Caco-2 (cell line): Measurements from ENCODE around the gene MORC3. TPM values are rescaled to one million over a fixed set of nuclear protein-coding genes. Genes with fewer than 3 reads are reported as not detected.
A peak's percentile ranks its signal among the peaks of the same experiment; 100 is the strongest.

Source experiments
- BruUV-seq: library from RNA; stranded (reverse); fragments of 400-500 nt; replicated peaks from 2 replicates; lab custom pipeline; 2021; lab: Mats Ljungman, UMichigan
- CTCF ChIA-PET: fragments of 300-600 bp; sonication (Branson Sonifier 250); formaldehyde crosslinking; loops from one replicate; lab custom pipeline; 2022; ENCODE audit warnings: antibody characterized with exemption; lab: Charles Lee
- POLR2A ChIA-PET: fragments of 300-600 bp; sonication (Branson Sonifier 250); formaldehyde crosslinking; loops from one replicate; lab custom pipeline; 2022; ENCODE audit warnings: antibody characterized with exemption; lab: Charles Lee
- DNase-seq, 2 experiments: peaks; one replicate each; pipeline versions ENCODE4 v3.0.0 to v3.0.0-alpha.2; 2020 to 2022
- H3K27me3 ChIP-seq: replicated peaks from 2 replicates; pipeline ENCODE4 v1.6.0; 2011; ENCODE audit warnings: low read length; ENCODE audit not compliant: control insufficient read depth, insufficient read depth
- H3K36me3 ChIP-seq: 2 replicates; pipeline ENCODE4 v1.5.1; 2011; ENCODE audit warnings: low read length; ENCODE audit not compliant: control insufficient read depth, insufficient read depth
- H3K4me1 ChIP-seq: fragments of 250-450 bp; sonication (Bioruptor Pico); 2 replicates; pipeline ENCODE4 v1.5.1; 2020; ENCODE audit warnings: mild to moderate bottlenecking
- H3K4me3 ChIP-seq: 2 replicates; pipeline ENCODE4 v1.5.1; 2011; ENCODE audit warnings: low read depth, mild to moderate bottlenecking, control low read depth, low read length
- H3K9me3 ChIP-seq: fragments of 250-450 bp; sonication (Bioruptor Pico); 2 replicates; pipeline ENCODE4 v1.5.1; 2020; ENCODE audit warnings: mild to moderate bottlenecking, moderate library complexity
- H3K27ac Mint-ChIP-seq: one replicate; pipeline ENCODE4 v1.8.0; 2022; ENCODE audit warnings: mixed read lengths; ENCODE audit not compliant: unreplicated experiment
- H3K27me3 Mint-ChIP-seq: one replicate; pipeline ENCODE4 v1.8.0; 2022; ENCODE audit warnings: mixed read lengths; ENCODE audit not compliant: insufficient read depth, unreplicated experiment
- H3K36me3 Mint-ChIP-seq: one replicate; pipeline ENCODE4 v1.8.0; 2022; ENCODE audit warnings: mild to moderate bottlenecking, mixed read lengths; ENCODE audit not compliant: insufficient read depth, unreplicated experiment
- H3K4me1 Mint-ChIP-seq: one replicate; pipeline ENCODE4 v1.8.0; 2022; ENCODE audit warnings: low read depth, mixed read lengths; ENCODE audit not compliant: unreplicated experiment
- H3K4me3 Mint-ChIP-seq: one replicate; pipeline ENCODE4 v1.8.0; 2022; ENCODE audit warnings: mild to moderate bottlenecking, moderate library complexity, mixed read lengths; ENCODE audit not compliant: unreplicated experiment
- H3K9me3 Mint-ChIP-seq: one replicate; pipeline ENCODE4 v1.8.0; 2022; ENCODE audit warnings: mixed read lengths; ENCODE audit not compliant: unreplicated experiment
- intact Hi-C: fragments of 100-400 bp; cut with micrococcal nuclease; formaldehyde crosslinking; loops from one replicate; pipeline ENCODE4 v1.10.0; 2022; ENCODE audit not compliant: unreplicated experiment
- total RNA-seq: library from RNA; stranded (reverse); gene quantifications from 2 replicates; pipeline ENCODE4 v1.2.3, GENCODE V29; 2022
- TF ChIP-seq, protein P1 (sequence below), 2 experiments: fragments of 200-600 bp in 1 of 2; IDR thresholded peaks; 1 replicate in 1 of 2; 2 replicates in 1 of 2; pipeline versions ENCODE4 v1.5.1 to v1.8.0; 2011 to 2022; ENCODE audit warnings: antibody characterized with exemption in 1 of 2, control low read depth in 1 of 2, inconsistent platforms in 1 of 2, low read depth in 1 of 2, low read length in 1 of 2, mild to moderate bottlenecking in 1 of 2, moderate library complexity in 1 of 2; ENCODE audit not compliant: insufficient read depth in 1 of 2, severe bottlenecking in 1 of 2, unreplicated experiment in 1 of 2

MORC3 gene
- total RNA-seq, 1 experiment from 2014 or later = 23.3 TPM

DNA sequence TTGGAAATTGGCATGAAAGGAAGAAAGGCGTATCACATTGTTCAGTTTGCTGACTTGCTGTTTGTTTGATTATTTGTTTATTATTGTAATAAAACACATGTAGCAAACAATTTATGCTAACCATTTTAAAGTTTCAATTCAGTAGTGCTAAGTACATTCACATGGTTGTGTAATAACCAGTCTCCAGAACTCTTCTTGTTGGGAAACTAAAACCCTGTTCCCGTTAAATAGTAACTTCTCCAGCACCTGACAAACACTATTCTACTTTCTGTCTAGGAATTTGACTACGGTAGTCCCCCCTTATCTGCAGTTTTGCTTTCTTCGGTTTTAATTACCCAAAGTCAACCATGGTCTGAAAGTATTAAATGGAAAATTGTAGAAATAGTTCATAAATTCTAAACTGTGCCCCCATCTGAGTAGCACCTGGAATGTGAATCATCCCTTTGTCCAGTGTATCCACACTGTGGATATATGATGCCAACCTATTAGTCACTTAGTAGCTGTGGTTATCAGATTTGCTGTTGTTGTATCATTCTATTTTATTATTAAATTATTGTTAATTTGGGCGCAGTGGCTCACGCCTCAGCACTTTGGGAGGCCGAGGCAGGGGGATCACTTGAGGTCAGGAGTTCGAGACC lies 5.5 kb downstream of the MORC3 start:
- no peak overlapping the region for H3K4me3 ChIP-seq
- Mint-ChIP-seq H3K4me1 (peaks cover 16% of the 10 kb centered on the region), H3K4me3 (no peak overlapping the region), H3K36me3 (peaks cover 59% of the 10 kb centered on the region), H3K27me3 (no peaks in the 10 kb centered on the region), H3K9me3 (no peaks in the 10 kb centered on the region), H3K27ac (no peak overlapping the region)
- H3K36me3 ChIP-seq = no peaks in the 10 kb centered on the region; the same call in 1 of the 2 replicates
- no peaks in the 10 kb centered on the region for H3K27me3 ChIP-seq
- DNase-seq = no peak
- ChIA-PET POLR2A (no interaction called here), CTCF (interaction anchor here (0.5 kb wide), 1 partner anchor 184 kb away, joined by 3 read pairs; no protein-coding TSS in a partner anchor)
- peaks cover 8% of the 10 kb centered on the region for H3K4me1 ChIP-seq
- no peaks in the 10 kb centered on the region for H3K9me3 ChIP-seq
- BruUV-seq = no TSS peak
- intact Hi-C loops = no loop called here
- TF ChIP-seq, protein P1, sequence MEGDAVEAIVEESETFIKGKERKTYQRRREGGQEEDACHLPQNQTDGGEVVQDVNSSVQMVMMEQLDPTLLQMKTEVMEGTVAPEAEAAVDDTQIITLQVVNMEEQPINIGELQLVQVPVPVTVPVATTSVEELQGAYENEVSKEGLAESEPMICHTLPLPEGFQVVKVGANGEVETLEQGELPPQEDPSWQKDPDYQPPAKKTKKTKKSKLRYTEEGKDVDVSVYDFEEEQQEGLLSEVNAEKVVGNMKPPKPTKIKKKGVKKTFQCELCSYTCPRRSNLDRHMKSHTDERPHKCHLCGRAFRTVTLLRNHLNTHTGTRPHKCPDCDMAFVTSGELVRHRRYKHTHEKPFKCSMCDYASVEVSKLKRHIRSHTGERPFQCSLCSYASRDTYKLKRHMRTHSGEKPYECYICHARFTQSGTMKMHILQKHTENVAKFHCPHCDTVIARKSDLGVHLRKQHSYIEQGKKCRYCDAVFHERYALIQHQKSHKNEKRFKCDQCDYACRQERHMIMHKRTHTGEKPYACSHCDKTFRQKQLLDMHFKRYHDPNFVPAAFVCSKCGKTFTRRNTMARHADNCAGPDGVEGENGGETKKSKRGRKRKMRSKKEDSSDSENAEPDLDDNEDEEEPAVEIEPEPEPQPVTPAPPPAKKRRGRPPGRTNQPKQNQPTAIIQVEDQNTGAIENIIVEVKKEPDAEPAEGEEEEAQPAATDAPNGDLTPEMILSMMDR (IDR thresholded peaks at IDR 0.05; ENCODE audit: insufficient read depth in 1 of 2, low read depth in 1 of 2, low read length in 1 of 2, severe bottlenecking in 1 of 2, unreplicated experiment in 1 of 2) = no peak

GRCh38 chr21:36330904-36331303 lies 10.9 kb downstream of the MORC3 start:
- Mint-ChIP-seq H3K4me3 (no peak overlapping the region), H3K9me3 (no peaks in the 10 kb centered on the region), H3K36me3 (peaks cover 64% of the 10 kb centered on the region), H3K27ac (peak overlapping the region; percentile 1), H3K27me3 (no peaks in the 10 kb centered on the region), H3K4me1 (peaks cover 12% of the 10 kb centered on the region)
- CTCF ChIA-PET = interaction anchor here (1.4 kb wide), 1 partner anchor 11 kb away, joined by 7 read pairs; the partner anchor contains the start of gene MORC3
- TF ChIP-seq, protein P1 (IDR thresholded peaks at IDR 0.05; ENCODE audit: insufficient read depth in 1 of 2, low read depth in 1 of 2, low read length in 1 of 2, severe bottlenecking in 1 of 2, unreplicated experiment in 1 of 2) = peak; percentile 77 to 81
- no TSS peak for BruUV-seq
- Histone ChIP-seq H3K9me3 (no peaks in the 10 kb centered on the region), H3K36me3 (no peaks in the 10 kb centered on the region), H3K4me1 (no peaks in the 10 kb centered on the region), H3K4me3 (no peak overlapping the region), H3K27me3 (no peaks in the 10 kb centered on the region)
- POLR2A ChIA-PET = no interaction called here
- intact Hi-C loops = loop anchor here (1.0 to 5.0 kb wide), 5 partner anchors 44 to 190 kb away; no protein-coding TSS in a partner anchor
- peak; percentile 53 to 62 for DNase-seq

GRCh38 chr21:36337099-36337509 lies 17.1 kb downstream of the MORC3 start:
- H3K36me3 Mint-ChIP-seq = peaks cover 94% of the 10 kb centered on the region
- Histone ChIP-seq H3K36me3 (no peaks in the 10 kb centered on the region), H3K27me3 (no peaks in the 10 kb centered on the region), H3K4me3 (no peak overlapping the region), H3K4me1 (no peaks in the 10 kb centered on the region; the same call in 1 of the 2 replicates), H3K9me3 (no peaks in the 10 kb centered on the region)
- TSS peak; percentile 9 for BruUV-seq
- H3K27ac Mint-ChIP-seq = no peak overlapping the region
- H3K4me3 Mint-ChIP-seq = no peak overlapping the region
- DNase-seq = no peak
- intact Hi-C loops = no loop called here
- ChIA-PET POLR2A (no interaction called here), CTCF (no interaction called here)
- TF ChIP-seq, protein P1 (IDR thresholded peaks at IDR 0.05; ENCODE audit: insufficient read depth in 1 of 2, low read depth in 1 of 2, low read length in 1 of 2, severe bottlenecking in 1 of 2, unreplicated experiment in 1 of 2) = no peak
- H3K27me3 Mint-ChIP-seq = no peaks in the 10 kb centered on the region
- no peaks in the 10 kb centered on the region for H3K4me1 Mint-ChIP-seq
- no peaks in the 10 kb centered on the region for H3K9me3 Mint-ChIP-seq
